ENCODE results near the gene LSAMP.

DNA sequence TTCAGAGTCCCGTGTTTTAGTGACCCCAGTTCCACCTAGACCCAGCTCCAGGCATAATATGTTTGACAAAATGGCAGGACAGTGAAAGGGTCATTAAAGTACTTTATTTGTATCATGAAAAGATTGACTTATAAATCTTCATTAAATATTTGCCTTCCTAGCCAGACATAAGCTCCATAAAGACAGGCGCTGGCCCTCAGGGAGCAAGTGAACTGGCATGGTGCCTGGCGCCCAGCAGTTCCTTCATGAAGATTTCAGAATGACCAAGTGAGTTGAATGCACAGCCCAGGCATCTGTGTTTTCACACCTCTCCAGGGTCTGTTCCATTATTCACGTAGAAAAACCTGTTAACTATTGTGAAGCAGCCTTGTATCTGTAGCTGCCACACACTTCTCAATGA lies 655.8 kb downstream of the LSAMP start:
- no peak for TF ChIP-seq EZH2 (IDR thresholded peaks at IDR 0.05; ENCODE audit: borderline replicate concordance, low read depth, low read length, severe bottlenecking)
- TF ChIP-seq, protein P1, sequence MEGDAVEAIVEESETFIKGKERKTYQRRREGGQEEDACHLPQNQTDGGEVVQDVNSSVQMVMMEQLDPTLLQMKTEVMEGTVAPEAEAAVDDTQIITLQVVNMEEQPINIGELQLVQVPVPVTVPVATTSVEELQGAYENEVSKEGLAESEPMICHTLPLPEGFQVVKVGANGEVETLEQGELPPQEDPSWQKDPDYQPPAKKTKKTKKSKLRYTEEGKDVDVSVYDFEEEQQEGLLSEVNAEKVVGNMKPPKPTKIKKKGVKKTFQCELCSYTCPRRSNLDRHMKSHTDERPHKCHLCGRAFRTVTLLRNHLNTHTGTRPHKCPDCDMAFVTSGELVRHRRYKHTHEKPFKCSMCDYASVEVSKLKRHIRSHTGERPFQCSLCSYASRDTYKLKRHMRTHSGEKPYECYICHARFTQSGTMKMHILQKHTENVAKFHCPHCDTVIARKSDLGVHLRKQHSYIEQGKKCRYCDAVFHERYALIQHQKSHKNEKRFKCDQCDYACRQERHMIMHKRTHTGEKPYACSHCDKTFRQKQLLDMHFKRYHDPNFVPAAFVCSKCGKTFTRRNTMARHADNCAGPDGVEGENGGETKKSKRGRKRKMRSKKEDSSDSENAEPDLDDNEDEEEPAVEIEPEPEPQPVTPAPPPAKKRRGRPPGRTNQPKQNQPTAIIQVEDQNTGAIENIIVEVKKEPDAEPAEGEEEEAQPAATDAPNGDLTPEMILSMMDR (IDR thresholded peaks at IDR 0.05; ENCODE audit: extremely low read depth in 1 of 2, insufficient read depth in 1 of 2, low read depth in 1 of 2, low read length in 2 of 2): no peak
- TF ChIP-seq POLR2AphosphoS5 (IDR thresholded peaks at IDR 0.05; ENCODE audit: insufficient read depth, low read depth, low read length): no peak
- no peak for TF ChIP-seq POLR2A (IDR thresholded peaks at IDR 0.05; ENCODE audit: low read depth, low read length)
- TF ChIP-seq, protein P2, sequence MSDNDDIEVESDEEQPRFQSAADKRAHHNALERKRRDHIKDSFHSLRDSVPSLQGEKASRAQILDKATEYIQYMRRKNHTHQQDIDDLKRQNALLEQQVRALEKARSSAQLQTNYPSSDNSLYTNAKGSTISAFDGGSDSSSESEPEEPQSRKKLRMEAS (IDR thresholded peaks at IDR 0.05; ENCODE audit: insufficient read depth, insufficient read length): no peak
- no peak for TF ChIP-seq JUN (IDR thresholded peaks at IDR 0.05; ENCODE audit: borderline replicate concordance, insufficient read depth, insufficient read length, low read depth)
